Pericardium fibroblast (primary cell): ENCODE results near the gene OPA3. TPM values are rescaled to one million over a fixed set of nuclear protein-coding genes. Genes with fewer than 3 reads are reported as not detected.

ENCODE experiments used
- total RNA-seq: library from RNA; depleted of rRNA; stranded (reverse); fragments of >200 nt; gene quantifications from 2 replicates; pipeline ENCODE4 v1.2.3, GENCODE V29; 2015

Gene OPA3
- 8.2 and 9.2 TPM in 2 replicates for total RNA-seq

GRCh38 chr19:45584332-45585157 lies at the start of gene OPA3:
Gene OPA3, minus strand, starts transcription at chr19:45584802. Its CDS starts 38 bp downstream, at chr19:45584764.

GRCh38 chr19:45601524-45602374 lies 17.1 kb upstream of the OPA3 start, which contains the start of gene GPR4:
Gene GPR4, minus strand, starts transcription at chr19:45602212. Its CDS starts 10,346 bp downstream, at chr19:45591866.

GRCh38 chr19:45506989-45507871 lies 77.4 kb downstream of the OPA3 start, which contains the start of gene VASP:
Gene VASP, plus strand, starts transcription at chr19:45507479. Its CDS starts 293 bp downstream, at chr19:45507772.

GRCh38 chr19:45498411-45499195 lies 86.0 kb downstream of the OPA3 start, which contains the start of gene PPM1N:
Gene PPM1N, plus strand, starts transcription at chr19:45498443. Its CDS starts 30 bp downstream, at chr19:45498473.

Other genes starting within 250 kb of the OPA3 start
- not detected in 2 replicates for gene KLC3, start 244.1 kb downstream of the OPA3 start, total RNA-seq
- gene ERCC2, start 214.2 kb downstream of the OPA3 start, total RNA-seq: 15.0 and 24.5 TPM in 2 replicates
- 4.8 and 7.8 TPM in 2 replicates for gene PPP1R13L, start 179.7 kb downstream of the OPA3 start, total RNA-seq
- gene POLR1G, start 178.2 kb downstream of the OPA3 start, total RNA-seq: 2.9 and 9.3 TPM in 2 replicates
- 73.5 and 82.0 TPM in 2 replicates for gene ERCC1, start 160.9 kb downstream of the OPA3 start, total RNA-seq
- gene FOSB, start 116.8 kb downstream of the OPA3 start, total RNA-seq: 14.2 and 53.7 TPM in 2 replicates
- 18.8 and 21.1 TPM in 2 replicates for gene RTN2, start 87.8 kb downstream of the OPA3 start, total RNA-seq
- gene PPM1N, start 86.4 kb downstream of the OPA3 start, total RNA-seq: 1.3 and 2.6 TPM in 2 replicates
- gene VASP, start 77.3 kb downstream of the OPA3 start, total RNA-seq: 55.0 and 120 TPM in 2 replicates
- 1.5 and 2.0 TPM in 2 replicates for gene GPR4, start 17.4 kb upstream of the OPA3 start, total RNA-seq
- 12.4 and 18.6 TPM in 2 replicates for gene EML2, start 54.6 kb upstream of the OPA3 start, total RNA-seq
- 0.12 TPM in 1 of 2 replicates, not detected in the other for gene GIPR, start 83.4 kb upstream of the OPA3 start, total RNA-seq
- gene SNRPD2, start 107.2 kb upstream of the OPA3 start, total RNA-seq: 281 and 314 TPM in 2 replicates
- 10.0 and 18.6 TPM in 2 replicates for gene QPCTL, start 107.9 kb upstream of the OPA3 start, total RNA-seq
- 8.4 and 9.7 TPM in 2 replicates for gene FBXO46, start 146.1 kb upstream of the OPA3 start, total RNA-seq
- not detected in 2 replicates for gene MEIOSIN, start 148.6 kb upstream of the OPA3 start, total RNA-seq
- gene SIX5, start 184.4 kb upstream of the OPA3 start, total RNA-seq: 26.3 and 31.2 TPM in 2 replicates
- gene DMPK, start 197.7 kb upstream of the OPA3 start, total RNA-seq: 29.4 and 32.7 TPM in 2 replicates
- 25.6 and 27.6 TPM in 2 replicates for gene DMWD, start 208.0 kb upstream of the OPA3 start, total RNA-seq
- gene RSPH6A, start 230.5 kb upstream of the OPA3 start, total RNA-seq: not detected in 2 replicates